ENCODE data around the gene ITFG1. TPM values are rescaled to one million over a fixed set of nuclear protein-coding genes. Genes with fewer than 3 reads are reported as not detected.

Gene ITFG1
- total and polyA plus RNA-seq, 9 of the 15 experiments (the other 6 are each of a cell fraction or from before 2014, with no cell fraction given), result 17.1 to 83.5 (median 35.8) TPM

DNA sequence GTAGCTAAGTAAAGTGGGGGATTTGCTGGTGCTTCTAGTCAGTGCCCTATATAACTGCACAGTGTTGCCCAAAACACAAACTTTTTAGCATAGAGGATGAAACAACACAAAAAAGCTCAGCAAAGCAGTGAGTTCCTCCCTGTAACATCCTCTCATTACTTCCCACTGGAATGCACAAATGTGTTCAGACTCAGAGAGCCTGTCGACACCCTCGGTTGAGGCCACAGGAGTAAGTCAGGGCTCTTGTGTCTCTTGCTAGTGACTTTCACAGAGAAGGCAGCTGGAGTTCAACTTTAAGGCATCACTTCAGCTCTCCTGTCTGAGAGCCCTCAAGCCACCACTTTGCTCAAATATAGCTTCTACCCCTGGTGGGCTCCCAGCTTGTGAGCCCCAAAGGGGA lies 209.9 kb downstream of the ITFG1 start (continued):
- TF ChIP-seq RNF219 (CRISPR knock-in tag; IDR thresholded peaks at IDR 0.05) (no peak), ZSCAN29 (IDR thresholded peaks at IDR 0.05) (no peak), ZNF507 (tag; conservative IDR thresholded peaks at IDR 0.05) (no peak), TCFL5 (CRISPR knock-in tag; conservative IDR thresholded peaks at IDR 0.05) (no peak), ZNF75A (CRISPR knock-in tag; IDR thresholded peaks at IDR 0.05) (no peak), FUS (optimal IDR thresholded peaks at IDR 0.05; ENCODE audit: low read depth, low read length) (no peak), TBL1XR1 (IDR thresholded peaks at IDR 0.05; ENCODE audit: low read length in 2 of 2) (no peak), ZNF431 (CRISPR knock-in tag; IDR thresholded peaks at IDR 0.05) (no peak), TFAM (CRISPR knock-in tag; conservative IDR thresholded peaks at IDR 0.05) (no peak)
- TF ChIP-seq, protein P1, sequence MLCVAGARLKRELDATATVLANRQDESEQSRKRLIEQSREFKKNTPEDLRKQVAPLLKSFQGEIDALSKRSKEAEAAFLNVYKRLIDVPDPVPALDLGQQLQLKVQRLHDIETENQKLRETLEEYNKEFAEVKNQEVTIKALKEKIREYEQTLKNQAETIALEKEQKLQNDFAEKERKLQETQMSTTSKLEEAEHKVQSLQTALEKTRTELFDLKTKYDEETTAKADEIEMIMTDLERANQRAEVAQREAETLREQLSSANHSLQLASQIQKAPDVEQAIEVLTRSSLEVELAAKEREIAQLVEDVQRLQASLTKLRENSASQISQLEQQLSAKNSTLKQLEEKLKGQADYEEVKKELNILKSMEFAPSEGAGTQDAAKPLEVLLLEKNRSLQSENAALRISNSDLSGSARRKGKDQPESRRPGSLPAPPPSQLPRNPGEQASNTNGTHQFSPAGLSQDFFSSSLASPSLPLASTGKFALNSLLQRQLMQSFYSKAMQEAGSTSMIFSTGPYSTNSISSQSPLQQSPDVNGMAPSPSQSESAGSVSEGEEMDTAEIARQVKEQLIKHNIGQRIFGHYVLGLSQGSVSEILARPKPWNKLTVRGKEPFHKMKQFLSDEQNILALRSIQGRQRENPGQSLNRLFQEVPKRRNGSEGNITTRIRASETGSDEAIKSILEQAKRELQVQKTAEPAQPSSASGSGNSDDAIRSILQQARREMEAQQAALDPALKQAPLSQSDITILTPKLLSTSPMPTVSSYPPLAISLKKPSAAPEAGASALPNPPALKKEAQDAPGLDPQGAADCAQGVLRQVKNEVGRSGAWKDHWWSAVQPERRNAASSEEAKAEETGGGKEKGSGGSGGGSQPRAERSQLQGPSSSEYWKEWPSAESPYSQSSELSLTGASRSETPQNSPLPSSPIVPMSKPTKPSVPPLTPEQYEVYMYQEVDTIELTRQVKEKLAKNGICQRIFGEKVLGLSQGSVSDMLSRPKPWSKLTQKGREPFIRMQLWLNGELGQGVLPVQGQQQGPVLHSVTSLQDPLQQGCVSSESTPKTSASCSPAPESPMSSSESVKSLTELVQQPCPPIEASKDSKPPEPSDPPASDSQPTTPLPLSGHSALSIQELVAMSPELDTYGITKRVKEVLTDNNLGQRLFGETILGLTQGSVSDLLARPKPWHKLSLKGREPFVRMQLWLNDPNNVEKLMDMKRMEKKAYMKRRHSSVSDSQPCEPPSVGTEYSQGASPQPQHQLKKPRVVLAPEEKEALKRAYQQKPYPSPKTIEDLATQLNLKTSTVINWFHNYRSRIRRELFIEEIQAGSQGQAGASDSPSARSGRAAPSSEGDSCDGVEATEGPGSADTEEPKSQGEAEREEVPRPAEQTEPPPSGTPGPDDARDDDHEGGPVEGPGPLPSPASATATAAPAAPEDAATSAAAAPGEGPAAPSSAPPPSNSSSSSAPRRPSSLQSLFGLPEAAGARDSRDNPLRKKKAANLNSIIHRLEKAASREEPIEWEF (CRISPR knock-in tag; IDR thresholded peaks at IDR 0.05), result no peak
- TF ChIP-seq, protein P2, sequence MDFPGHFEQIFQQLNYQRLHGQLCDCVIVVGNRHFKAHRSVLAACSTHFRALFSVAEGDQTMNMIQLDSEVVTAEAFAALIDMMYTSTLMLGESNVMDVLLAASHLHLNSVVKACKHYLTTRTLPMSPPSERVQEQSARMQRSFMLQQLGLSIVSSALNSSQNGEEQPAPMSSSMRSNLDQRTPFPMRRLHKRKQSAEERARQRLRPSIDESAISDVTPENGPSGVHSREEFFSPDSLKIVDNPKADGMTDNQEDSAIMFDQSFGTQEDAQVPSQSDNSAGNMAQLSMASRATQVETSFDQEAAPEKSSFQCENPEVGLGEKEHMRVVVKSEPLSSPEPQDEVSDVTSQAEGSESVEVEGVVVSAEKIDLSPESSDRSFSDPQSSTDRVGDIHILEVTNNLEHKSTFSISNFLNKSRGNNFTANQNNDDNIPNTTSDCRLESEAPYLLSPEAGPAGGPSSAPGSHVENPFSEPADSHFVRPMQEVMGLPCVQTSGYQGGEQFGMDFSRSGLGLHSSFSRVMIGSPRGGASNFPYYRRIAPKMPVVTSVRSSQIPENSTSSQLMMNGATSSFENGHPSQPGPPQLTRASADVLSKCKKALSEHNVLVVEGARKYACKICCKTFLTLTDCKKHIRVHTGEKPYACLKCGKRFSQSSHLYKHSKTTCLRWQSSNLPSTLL (IDR thresholded peaks at IDR 0.05), result no peak
